Stimulated activated CD4-positive, alpha-beta T cell treated with anti-CD3 and anti-CD28 coated beads, Interleukin-2, amount 100 ng/mL, for 4 hours (primary cell): ENCODE measurements around the gene BAIAP2.

Experiments
- DNase-seq: peaks from one replicate; pipeline ENCODE4 v3.0.0-alpha.2; 2020; ENCODE audit warnings: low read depth

The BAIAP2 gene

DNA sequence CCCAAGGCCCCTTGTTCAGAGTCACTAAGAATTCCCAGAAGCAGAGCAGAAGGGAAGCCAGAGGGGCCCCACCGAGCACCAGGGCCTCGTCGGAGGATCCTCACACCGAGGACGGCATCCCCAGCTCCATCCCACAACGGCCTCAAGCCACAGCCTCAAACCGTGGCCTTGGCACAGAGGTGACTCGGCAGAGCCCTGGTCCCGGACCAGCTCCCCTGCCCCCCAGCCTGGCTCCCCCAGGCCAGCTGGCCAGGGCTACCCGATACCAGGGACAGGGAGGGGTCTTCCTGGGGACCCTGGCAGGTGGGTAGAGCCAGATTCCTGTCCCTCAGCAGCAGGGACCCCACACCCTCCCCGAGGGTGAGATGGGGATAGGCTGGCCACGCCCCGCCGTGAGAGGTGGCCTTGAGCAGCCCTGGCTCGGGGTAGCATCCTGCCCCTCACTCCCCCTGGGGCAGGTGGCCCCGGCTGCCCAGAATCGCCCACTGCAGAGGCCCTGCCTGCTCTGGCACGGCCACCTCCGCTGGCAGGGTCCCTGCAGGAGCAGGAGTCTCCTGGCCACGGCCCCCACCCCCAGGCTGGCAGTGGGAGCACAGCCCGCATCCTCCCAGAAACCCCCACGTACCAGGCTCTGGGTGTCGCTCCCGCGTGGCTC, 124.8 kb downstream of the BAIAP2 start:
- no peak for DNase-seq

DNA sequence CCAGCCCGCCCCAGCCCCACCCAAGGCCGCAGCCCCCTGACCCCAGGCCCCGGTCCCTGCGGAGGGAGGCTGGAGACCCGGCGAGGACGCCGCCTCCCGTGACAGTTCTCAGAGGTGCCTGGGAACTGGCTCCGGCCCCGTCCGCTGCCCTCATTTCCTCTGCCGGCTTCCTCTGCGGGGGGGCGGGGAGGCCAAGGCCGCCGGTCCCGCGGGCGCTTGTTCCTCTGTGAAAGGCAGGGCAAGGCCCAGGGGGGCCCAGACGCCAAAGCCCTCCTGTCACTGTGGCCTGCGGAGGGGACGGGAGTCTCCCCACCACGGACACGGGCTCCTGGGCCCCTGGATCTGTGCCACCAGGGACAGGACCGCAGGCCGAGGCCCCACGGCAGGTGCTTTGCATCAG, 125.4 kb downstream of the BAIAP2 start:
- DNase-seq = no peak

DNA sequence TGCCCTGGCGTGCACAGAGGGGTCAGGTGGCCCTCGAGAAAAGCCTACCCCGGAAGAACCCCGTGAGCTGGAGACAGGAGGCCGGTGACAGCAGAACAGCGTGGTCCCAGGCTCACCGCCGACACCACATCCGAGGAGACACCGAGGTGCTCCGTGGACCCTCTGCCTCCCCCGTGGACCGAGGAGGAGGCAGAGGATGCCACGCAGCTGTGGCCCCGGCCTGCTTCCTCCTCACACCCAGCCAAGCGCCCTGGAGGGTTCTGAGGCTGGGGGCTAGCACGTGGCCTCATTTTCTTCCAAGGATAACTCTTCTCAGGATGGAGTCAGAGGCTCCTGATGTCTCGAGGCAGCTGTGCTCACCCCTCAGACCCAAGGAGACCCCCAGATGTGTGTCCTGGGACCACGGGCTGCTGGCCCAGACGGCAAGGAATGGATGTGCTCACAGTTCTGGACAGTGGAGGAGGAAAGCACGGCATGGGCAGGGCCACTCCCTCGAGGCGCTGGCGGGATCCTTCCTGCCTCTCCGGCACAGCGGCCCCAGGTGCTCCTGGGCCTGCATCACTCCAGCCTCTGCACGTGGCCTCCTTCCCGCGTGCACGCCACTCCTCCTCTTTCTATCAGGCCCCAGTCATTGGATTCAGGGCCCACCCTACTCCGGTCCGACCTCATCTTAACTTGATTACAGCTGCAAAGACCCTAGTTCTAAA, 125.9 kb downstream of the BAIAP2 start:
- no peak for DNase-seq

DNA sequence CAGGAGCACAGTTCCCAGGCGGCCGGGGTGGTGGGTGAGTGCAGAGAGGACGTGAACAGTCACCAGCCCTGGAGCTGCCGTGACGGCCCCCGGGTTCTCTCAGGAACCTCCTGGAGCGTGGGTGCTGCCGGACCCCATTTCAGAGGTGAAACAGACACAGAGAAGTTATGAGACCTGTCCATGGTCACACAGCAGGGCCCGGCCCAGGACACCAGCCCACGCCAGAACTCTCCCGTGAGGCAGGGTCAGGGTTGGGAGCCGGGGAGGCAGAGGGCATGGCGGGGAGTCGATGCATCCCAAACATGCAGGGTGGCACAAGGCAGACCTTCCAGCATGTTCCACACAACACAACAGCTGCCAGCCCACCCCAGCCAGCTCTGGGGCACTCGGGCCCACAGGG, 126.6 kb downstream of the BAIAP2 start:
- DNase-seq = no peak

DNA sequence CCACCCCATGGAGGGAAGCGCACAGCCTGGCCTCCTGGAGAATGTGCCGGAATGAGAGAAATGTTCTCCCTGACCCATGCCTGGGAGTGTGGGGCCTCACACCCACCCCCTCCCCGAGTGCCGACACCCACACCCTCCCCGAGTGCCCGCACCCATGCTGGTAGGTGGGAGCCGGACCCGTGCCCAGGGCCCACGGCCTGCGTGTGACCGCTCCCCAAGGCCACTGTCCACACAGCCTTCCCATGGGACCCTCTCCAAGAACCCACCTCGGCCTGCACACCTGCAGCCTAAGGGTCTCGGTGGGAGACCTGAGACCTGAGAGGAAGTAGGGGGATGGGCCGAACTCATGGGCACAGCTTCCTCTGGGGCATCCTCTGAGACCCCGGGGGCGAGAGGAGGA, 127.0 kb downstream of the BAIAP2 start:
- DNase-seq = no peak

DNA sequence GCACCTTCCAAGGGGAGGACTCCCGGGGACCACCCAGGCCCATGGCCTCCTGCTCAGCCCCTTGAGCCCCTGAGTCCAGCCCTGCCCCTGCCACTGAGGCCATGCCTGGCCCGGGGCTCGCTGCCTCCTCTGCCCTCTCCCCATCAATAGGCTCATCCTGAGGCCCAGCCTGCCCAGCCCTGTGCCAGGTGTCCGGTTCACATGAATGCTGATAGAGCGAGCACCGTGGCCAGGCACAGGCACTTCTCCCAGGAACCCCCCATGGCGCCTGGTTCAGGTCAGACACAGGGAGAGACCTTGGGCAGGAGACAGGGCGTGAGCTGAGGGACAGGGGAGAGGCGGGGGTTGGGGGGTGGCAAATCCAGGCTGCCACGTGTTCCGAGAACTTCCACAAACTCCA, 127.5 kb downstream of the BAIAP2 start:
- DNase-seq = no peak

DNA sequence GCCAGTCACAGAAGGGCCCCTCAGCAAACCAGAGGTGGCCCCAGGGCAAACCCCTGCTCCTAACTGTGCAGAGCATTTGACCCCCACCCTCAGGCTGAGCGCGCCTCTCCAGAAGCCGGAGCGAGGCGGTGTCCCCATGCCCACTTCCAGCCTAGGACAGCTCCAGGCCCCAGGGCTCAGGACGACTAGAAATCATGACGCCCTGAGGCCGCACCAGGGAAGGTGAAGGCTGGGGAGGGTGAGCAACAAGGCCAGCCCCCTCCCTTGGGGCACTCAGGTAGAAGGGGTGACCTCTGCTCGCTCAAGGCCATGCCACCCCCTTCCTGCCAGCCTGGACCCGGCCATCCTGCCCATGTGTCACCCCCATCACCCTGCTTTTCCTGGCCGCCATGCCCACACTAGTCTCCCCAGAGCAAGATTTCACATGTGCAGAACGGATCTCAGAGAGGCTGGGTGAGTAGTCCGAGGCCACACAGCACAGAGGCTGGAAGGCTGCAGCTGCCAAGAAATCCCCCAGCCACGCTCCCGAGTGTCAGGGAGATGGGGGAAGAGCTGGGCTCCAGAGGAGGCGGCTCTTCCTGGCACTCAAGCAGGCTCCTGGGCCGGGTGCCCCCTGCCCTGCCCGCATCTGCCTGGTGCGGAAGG, 128.2 kb downstream of the BAIAP2 start:
- no peak for DNase-seq

DNA sequence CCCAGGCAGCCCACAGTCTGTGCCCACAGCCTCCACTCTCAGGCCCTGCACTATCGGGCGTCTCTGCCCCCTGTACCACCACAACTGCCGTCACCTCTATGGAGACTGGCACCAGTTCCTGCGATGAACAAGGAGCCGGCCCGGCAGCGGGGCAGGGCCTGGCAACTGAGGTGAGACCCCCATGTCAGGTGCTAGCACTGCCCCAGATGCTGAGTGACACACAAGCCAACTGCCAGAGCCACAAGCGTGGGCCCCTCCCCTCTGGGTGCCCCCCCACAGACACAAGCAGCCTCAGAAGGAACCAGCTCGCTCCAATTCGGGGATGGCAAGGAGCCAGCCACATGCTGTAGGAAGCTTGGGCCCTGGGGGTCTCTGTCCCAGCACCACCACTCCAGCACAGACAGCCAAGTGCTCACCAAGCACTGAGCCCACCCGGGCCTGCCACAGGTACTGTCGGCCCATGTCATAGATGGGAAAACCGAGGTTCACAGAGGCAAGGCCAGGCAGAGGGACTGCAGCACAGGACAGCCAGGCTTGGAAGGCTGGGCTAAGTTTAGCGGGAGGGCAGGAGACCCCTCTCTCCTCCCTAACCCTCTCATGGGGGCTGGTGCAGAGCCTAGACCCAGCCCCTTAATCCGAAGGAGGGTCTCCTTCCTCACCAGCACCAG, 128.9 kb downstream of the BAIAP2 start:
- no peak for DNase-seq

DNA sequence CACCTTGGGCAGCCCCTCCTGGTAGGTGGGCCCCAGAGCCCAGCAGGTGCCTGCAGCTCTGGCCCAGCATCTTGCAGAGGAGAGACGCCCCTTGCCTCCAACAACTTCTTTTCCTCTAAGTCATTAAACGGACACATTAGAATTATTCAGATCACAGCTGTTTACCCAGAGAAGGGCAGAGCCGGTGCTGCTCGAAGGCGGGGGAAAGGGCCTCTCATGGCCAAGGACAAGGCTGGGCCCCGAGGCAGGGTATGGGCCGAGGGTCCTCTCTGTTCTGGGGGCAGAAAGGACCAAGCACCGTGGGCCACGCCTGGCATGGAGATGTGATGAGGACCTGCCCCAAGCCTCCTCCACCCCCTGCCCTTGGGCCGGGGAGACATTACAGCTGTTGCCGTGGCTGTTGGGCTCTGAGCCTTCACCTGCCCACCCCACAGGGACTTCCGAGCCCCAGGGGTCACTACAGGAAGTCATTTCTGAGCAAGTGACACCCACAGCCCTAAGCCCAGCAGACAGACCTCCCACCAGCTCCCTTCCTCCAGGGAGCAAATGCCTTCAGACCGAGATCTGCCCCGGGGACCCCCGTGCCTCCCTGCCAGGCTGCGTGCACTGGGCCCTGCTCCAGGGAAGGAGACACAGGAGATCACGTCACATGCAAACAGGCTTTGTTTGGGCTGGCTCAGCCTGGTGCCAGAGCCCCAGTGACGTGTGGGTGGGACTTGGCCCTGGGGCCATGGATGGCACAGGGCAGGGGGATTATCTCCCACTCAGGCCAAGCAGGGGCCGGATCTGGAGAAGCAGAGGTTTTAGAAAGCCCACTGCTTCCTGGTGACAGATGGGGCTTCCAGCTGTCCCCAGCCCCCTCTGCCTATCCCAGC, 129.7 kb downstream of the BAIAP2 start:
- DNase-seq = no peak

DNA sequence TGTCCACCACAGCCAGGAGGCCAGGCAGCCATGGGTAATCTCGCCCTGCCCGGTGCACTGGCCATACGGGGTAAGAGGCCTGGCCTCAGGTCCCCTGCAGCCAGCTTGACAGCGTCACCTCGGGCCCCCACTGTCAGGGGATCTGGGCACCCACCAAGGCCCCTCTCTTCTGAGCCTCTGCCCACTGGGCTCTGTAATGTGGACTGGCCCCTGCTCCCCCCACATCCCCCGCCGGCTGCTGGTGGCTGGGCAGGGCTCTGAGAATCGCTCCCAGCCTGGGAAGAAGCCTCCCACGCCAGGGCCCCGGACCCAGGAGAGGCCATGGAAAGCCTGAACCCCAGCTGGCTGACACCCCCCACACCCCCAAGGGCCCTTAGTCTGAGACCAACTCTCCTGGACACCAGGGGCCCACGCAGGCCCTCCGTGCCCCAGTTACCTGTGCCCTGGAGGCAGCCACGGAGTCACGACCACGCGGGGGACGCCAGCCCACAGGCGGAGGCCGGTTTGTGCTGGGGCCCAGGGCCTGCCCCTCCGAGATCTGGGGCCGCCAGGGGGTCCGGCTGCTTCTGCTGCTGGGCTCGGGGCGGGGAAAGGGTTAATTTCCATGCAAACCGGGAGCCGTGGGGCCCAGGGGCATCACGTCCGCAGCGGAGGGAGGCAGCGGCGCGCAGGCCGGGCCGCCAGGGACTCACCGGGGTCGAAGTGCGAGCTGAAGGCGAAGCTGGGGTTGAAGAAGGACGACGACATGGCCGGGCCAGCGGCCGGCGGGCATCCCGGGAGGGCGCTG, 130.5 kb downstream of the BAIAP2 start, which contains the start of gene PVALEF:
PVALEF (plus strand) TSS at position 262 of the 787 bp plus-strand sequence. CDS start 15,720 bp downstream, outside the sequence.
- DNase-seq = no peak

DNA sequence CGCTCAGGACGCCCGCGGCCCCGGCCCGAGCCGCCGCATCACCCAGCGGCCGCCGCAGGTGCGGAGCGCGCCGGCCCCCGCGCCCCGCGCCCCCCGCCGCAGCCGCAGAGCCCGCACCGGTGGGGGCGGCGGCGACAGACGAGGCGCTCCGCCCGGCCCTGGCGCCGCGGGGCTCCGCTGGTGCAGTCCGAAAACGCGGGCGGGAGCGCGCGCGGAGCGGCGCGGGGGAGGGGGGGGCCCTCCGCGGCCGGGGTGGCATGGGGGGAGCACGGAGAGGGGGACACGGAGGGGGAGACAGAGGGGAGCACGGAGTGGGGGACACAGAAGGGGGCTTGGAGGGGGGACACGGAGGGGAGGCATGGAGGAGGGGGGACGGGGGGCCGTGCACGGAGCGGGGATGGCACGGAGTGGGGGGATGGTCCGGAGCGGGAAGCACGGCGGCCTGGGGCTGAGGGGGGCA, 131.1 kb downstream of the BAIAP2 start, which contains the start of gene AATK:
AATK (minus strand) TSS at position 189 of the 460 bp plus-strand sequence. CDS start 229 bp downstream, outside the sequence.
- no peak for DNase-seq
